GM21515 (cell line): ENCODE results near the gene HACD2.
"Not testable (repeated sequence)": the region's sequence is repeated elsewhere in the genome, so short reads cannot be mapped to it uniquely, and the experiment has no call there.

Experiments
- ATAC-seq: cut with Tn5 transposase; IDR thresholded peaks from one replicate; pipeline ENCODE4 v1.9.1; 2021; ENCODE audit not compliant: unreplicated experiment

HACD2 gene

GRCh38 chr3:123611674-123612073, 26.8 kb upstream of the HACD2 start:
- ATAC-seq, result not testable (repeated sequence)

- no peak for ATAC-seq
These were observed 26.2 kb upstream of the HACD2 start for GRCh38 chr3:123611082-123611481.

- ATAC-seq, result no peak
These were observed 25.5 kb upstream of the HACD2 start for GRCh38 chr3:123610331-123610730.

GRCh38 chr3:123609063-123609462, 24.2 kb upstream of the HACD2 start:
- ATAC-seq, result no peak

GRCh38 chr3:123608263-123608937, 23.5 kb upstream of the HACD2 start:
- no peak for ATAC-seq

GRCh38 chr3:123606527-123606926, 21.7 kb upstream of the HACD2 start:
- ATAC-seq, result no peak

GRCh38 chr3:123605789-123606234, 21.0 kb upstream of the HACD2 start:
- ATAC-seq, result no peak

GRCh38 chr3:123603153-123603552, 18.3 kb upstream of the HACD2 start:
- ATAC-seq, result not testable (repeated sequence)

GRCh38 chr3:123602325-123602724, 17.5 kb upstream of the HACD2 start:
- no peak for ATAC-seq

- not testable (repeated sequence) for ATAC-seq
These were observed 16.0 kb upstream of the HACD2 start for GRCh38 chr3:123600863-123601262.

GRCh38 chr3:123597561-123597960, 12.7 kb upstream of the HACD2 start:
- no peak for ATAC-seq

GRCh38 chr3:123595396-123596180, 10.7 kb upstream of the HACD2 start:
- ATAC-seq, result no peak

GRCh38 chr3:123593381-123593780, 8.5 kb upstream of the HACD2 start:
- ATAC-seq, result no peak

GRCh38 chr3:123590685-123591450, 6.0 kb upstream of the HACD2 start:
- ATAC-seq, result no peak

GRCh38 chr3:123587401-123587800, 2.5 kb upstream of the HACD2 start:
- ATAC-seq, result no peak

- no peak for ATAC-seq
These were observed 2.1 kb upstream of the HACD2 start for GRCh38 chr3:123586968-123587367.

- ATAC-seq, result no peak
These were observed 1.3 kb upstream of the HACD2 start for GRCh38 chr3:123586131-123586530.

GRCh38 chr3:123584284-123584987, 417 bp downstream of the HACD2 start:
- peak; percentile 29 for ATAC-seq

- ATAC-seq, result no peak
These were observed 1.3 kb downstream of the HACD2 start for GRCh38 chr3:123583561-123583960.

- no peak for ATAC-seq
These were observed 2.5 kb downstream of the HACD2 start for GRCh38 chr3:123582315-123582714.

GRCh38 chr3:123576122-123576521, 8.7 kb downstream of the HACD2 start:
- no peak for ATAC-seq
